Lung (tissue), 12 donors: ENCODE measurements around the gene KRT10. TPM values are rescaled to one million over a fixed set of nuclear protein-coding genes. Genes with fewer than 3 reads are reported as not detected.

Experiments
- ATAC-seq: fragments of 200-7000 bp; cut with Tn5 transposase; one replicate; pipeline ENCODE4 v1.9.1; 2020; ENCODE audit warnings: moderate number of reproducible peaks; ENCODE audit not compliant: insufficient read depth, low FRiP score
- DNase-seq, 3 donors: peaks; one replicate each; pipeline ENCODE4 v3.0.0-alpha.2; 2013 to 2017
- H3K27ac ChIP-seq, 2 donors: one replicate each; pipeline ENCODE4 v1.5.1; 2013; ENCODE audit warnings: mild to moderate bottlenecking in 2 of 2, moderate library complexity in 2 of 2, control low read depth in 1 of 2, inconsistent platforms in 1 of 2, low read depth in 1 of 2, low read length in 1 of 2
- H3K27me3 ChIP-seq, 3 donors: one replicate each; pipeline ENCODE4 v1.5.1; 2013; ENCODE audit warnings: low read length in 2 of 3; ENCODE audit not compliant: control insufficient read depth in 3 of 3, insufficient read depth in 3 of 3
- H3K36me3 ChIP-seq, 4 donors: one replicate each; pipeline ENCODE4 v1.5.1; 2013; ENCODE audit warnings: low read length in 4 of 4, mild to moderate bottlenecking in 1 of 4, moderate library complexity in 1 of 4; ENCODE audit not compliant: control insufficient read depth in 4 of 4, insufficient read depth in 4 of 4
- H3K4me1 ChIP-seq, 5 donors: one replicate each; pipeline ENCODE4 v1.5.1; 2013; ENCODE audit warnings: low read length in 5 of 5, mild to moderate bottlenecking in 2 of 5, moderate library complexity in 1 of 5; ENCODE audit not compliant: control insufficient read depth in 5 of 5, insufficient read depth in 5 of 5
- H3K4me3 ChIP-seq: one replicate; pipeline ENCODE4 v1.5.1; 2013; ENCODE audit warnings: mild to moderate bottlenecking, control low read depth, moderate library complexity
- H3K9ac ChIP-seq, 2 donors: one replicate each; pipeline ENCODE4 v1.5.1; 2013; ENCODE audit warnings: low read length in 2 of 2, control low read depth in 1 of 2; ENCODE audit not compliant: insufficient read depth in 1 of 2
- H3K9me3 ChIP-seq, 4 donors: one replicate each; pipeline ENCODE4 v1.5.1; 2013; ENCODE audit warnings: low read length in 3 of 4, mild to moderate bottlenecking in 1 of 4, moderate library complexity in 1 of 4; ENCODE audit not compliant: control insufficient read depth in 4 of 4, insufficient read depth in 3 of 4
- WGBS, 2 donors: extraction: QIAGEN DNeasy Blood & Tissue Kit; methylation state at CpG; one replicate each; pipeline ENCODE4 v1.1.7; 2013; 5-methylcytosine and 5-hydroxymethylcytosine counted together
- polyA plus RNA-seq, 2 donors: library from polyadenylated mRNA; stranded (reverse); fragments of 200-250 nt; gene quantifications; one replicate each; pipeline ENCODE4 v1.2.1, GENCODE V29; 2013
- total RNA-seq, 2 donors: library from RNA; depleted of rRNA in 1 of 2; stranded (reverse); fragments of >200 nt in 1 of 2; gene quantifications; one replicate each; pipeline ENCODE4 v1.2.1, GENCODE V29; 2014 to 2021
- TF ChIP-seq, protein P1 (sequence below): IDR thresholded peaks from 2 replicates; pipeline ENCODE4 v1.5.1; 2012; ENCODE audit warnings: mild to moderate bottlenecking; ENCODE audit errors: control extremely low read depth, extremely low read depth
- donor health status: control.
- donor health status: control.
- donor health status: Bipolar disorder and iron deficiency.
- donor health status: healthy.
- donor health status: DM: yes; HTN: yes; CAD: no.

The KRT10 gene
- total and polyA plus RNA-seq, 4 donors, result 4.6 to 60.6 (median 27.8) TPM

DNA sequence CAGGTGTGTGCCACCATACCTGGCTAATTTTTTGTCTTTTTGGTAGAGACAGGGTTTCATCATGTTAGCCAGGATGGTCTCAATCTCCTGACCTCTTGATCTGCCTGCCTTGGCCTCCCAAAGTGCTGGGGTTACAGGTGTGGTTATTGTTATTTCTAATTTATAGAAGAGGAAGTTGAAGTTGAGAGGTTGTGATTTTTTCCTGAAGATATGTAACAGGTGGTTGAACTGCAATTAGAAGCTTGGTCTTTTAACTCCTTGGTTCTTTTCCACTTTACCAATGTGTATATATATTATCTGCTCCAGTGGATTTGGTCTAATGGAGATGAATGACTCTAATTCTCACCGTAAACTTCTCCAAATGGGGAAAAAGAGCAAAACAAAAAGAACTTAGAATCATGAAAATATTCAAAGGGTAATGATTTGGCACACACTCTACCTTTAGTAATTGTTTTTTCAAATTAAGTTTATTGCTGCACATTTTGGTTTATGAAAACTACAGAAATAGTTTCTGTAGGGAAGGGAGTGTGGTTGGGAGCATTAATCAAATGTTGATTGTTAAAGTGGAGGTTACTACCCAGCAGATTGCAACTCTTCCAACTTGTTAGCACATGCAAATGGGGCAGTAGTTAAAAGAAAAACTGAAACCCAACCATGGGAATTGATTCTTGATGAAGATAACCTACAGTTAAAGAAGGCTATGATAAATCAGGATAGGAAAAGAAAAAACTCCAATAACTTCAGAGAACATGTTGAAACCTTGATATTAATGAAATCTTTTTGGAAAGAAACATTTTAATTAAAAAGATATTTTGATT is 1.8 kb upstream of the KRT10 start:
- no peaks in the 10 kb centered on the region for H3K36me3 ChIP-seq
- no peak overlapping the region for H3K4me3 ChIP-seq
- H3K27me3 ChIP-seq, result no peaks in the 10 kb centered on the region
- no peaks in the 10 kb centered on the region for H3K9me3 ChIP-seq
- ATAC-seq (no peak), DNase-seq (no peak)
- no peak overlapping the region for H3K9ac ChIP-seq
- H3K27ac ChIP-seq, result no peak overlapping the region
- WGBS, 2 donors, result 91 to 94% methylated on average over 1 of the region's 1 CpG
- H3K4me1 ChIP-seq, result peaks cover 0 to 6% (median 2%) of the 10 kb centered on the region in 5 donors
- TF ChIP-seq, protein P1, sequence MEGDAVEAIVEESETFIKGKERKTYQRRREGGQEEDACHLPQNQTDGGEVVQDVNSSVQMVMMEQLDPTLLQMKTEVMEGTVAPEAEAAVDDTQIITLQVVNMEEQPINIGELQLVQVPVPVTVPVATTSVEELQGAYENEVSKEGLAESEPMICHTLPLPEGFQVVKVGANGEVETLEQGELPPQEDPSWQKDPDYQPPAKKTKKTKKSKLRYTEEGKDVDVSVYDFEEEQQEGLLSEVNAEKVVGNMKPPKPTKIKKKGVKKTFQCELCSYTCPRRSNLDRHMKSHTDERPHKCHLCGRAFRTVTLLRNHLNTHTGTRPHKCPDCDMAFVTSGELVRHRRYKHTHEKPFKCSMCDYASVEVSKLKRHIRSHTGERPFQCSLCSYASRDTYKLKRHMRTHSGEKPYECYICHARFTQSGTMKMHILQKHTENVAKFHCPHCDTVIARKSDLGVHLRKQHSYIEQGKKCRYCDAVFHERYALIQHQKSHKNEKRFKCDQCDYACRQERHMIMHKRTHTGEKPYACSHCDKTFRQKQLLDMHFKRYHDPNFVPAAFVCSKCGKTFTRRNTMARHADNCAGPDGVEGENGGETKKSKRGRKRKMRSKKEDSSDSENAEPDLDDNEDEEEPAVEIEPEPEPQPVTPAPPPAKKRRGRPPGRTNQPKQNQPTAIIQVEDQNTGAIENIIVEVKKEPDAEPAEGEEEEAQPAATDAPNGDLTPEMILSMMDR, result no peak

DNA sequence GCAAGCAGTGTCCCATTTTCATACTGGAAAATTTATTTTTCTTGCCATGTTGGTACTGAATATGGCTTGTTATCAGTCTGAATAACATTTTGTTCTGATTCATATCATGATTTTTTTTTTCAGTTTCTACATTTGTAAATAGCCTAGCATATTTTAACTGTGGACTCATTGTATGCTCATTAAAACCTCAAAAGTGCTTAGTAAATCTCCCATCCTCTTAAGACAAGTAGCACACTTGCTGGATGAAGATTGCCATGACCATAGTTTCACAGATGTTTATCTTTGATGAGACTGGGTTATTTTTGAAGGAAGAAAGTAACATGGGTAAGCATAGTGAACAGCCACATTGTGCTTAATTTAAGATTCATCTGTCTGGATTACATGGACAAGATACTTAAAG is 878 bp downstream of the KRT10 start:
- TF ChIP-seq, protein P1, result no peak
- no peak overlapping the region for H3K27ac ChIP-seq
- H3K36me3 ChIP-seq, result peaks cover 0 to 7% (median 6%) of the 10 kb centered on the region in 4 donors
- no peaks in the 10 kb centered on the region for H3K27me3 ChIP-seq
- ATAC-seq, result no peak
- no peak overlapping the region for H3K9ac ChIP-seq
- DNase-seq, result no peak
- H3K4me1 ChIP-seq, result peaks cover 0 to 6% (median 2%) of the 10 kb centered on the region in 5 donors
- H3K4me3 ChIP-seq, result no peak overlapping the region
- H3K9me3 ChIP-seq, result peaks cover 0 to 2% (median under 1%) of the 10 kb centered on the region in 4 donors

DNA sequence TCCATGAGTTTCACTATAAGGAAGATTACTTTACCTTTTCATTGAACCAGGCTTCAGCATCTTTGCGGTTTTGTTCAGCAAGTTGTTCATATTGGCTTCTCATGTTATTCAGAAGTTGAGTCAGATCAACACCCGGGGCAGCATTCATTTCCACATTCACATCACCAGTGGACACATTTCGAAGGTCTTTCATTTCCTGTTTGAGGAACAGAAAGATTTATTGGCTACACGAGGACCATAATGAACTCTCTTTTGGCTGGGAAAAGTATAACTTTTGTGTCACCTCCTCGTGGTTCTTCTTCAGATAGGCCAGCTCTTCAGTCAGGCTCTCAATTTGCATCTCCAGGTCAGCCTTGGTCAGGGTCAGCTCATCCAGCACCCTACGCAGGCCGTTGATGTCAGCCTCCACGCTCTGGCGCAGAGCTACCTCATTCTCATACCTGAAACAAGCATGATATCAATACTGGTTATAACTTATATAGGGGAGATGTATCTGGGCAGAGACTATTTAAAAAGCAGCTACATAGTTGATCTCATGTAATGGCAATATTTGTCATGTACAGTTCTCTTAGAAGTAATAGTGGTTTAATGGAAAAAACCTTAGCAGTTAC is 2.1 kb downstream of the KRT10 start:
- no peak overlapping the region for H3K9ac ChIP-seq
- no peaks in the 10 kb centered on the region for H3K27me3 ChIP-seq
- peak overlapping the region in 1 of 2 donors; percentile 98 for H3K27ac ChIP-seq
- TF ChIP-seq, protein P1, result no peak
- peaks cover 0 to 2% (median under 1%) of the 10 kb centered on the region in 4 donors for H3K9me3 ChIP-seq
- ATAC-seq (no peak), DNase-seq (no peak)
- no peak overlapping the region for H3K4me3 ChIP-seq
- WGBS, 2 donors, result 85 to 90% methylated on average over 9 of the region's 9 CpGs
- peaks cover 0 to 7% (median 6%) of the 10 kb centered on the region in 4 donors for H3K36me3 ChIP-seq
- H3K4me1 ChIP-seq, result peaks cover 0 to 6% (median 2%) of the 10 kb centered on the region in 5 donors
